GM18502 (cell line): ENCODE measurements around the gene PDIK1L.

ENCODE experiments used
- ATAC-seq: cut with Tn5 transposase; IDR thresholded peaks from one replicate; pipeline ENCODE4 v1.9.1; 2021; ENCODE audit warnings: mild to moderate bottlenecking; ENCODE audit not compliant: unreplicated experiment, poor library complexity

The PDIK1L gene

GRCh38 chr1:26145960-26146294 is 34.3 kb downstream of the PDIK1L start:
- no peak for ATAC-seq

- ATAC-seq: no peak
Measured at GRCh38 chr1:26148887-26149286, 37.3 kb downstream of the PDIK1L start.

- ATAC-seq: no peak
Measured at GRCh38 chr1:26153966-26154532, 42.4 kb downstream of the PDIK1L start.

GRCh38 chr1:26154750-26155149 is 43.1 kb downstream of the PDIK1L start:
- no peak for ATAC-seq

GRCh38 chr1:26155370-26156284 is 44.0 kb downstream of the PDIK1L start:
- no peak for ATAC-seq

GRCh38 chr1:26156285-26157038 is 44.8 kb downstream of the PDIK1L start:
- ATAC-seq: no peak

- ATAC-seq: no peak
Measured at GRCh38 chr1:26158271-26158907, 46.8 kb downstream of the PDIK1L start.

GRCh38 chr1:26158908-26159742 is 47.5 kb downstream of the PDIK1L start, which contains the start of gene FAM110D:
Gene FAM110D (plus strand): TSS chr1:26159079. CDS start chr1:26161292, 2,213 bp downstream.
- no peak for ATAC-seq

- no peak for ATAC-seq
Measured at GRCh38 chr1:26159743-26160039, 48.1 kb downstream of the PDIK1L start.

GRCh38 chr1:26160527-26161414 is 49.1 kb downstream of the PDIK1L start:
- no peak for ATAC-seq

- ATAC-seq: no peak
Measured at GRCh38 chr1:26161415-26162219, 50.0 kb downstream of the PDIK1L start.

GRCh38 chr1:26162220-26162709 is 50.6 kb downstream of the PDIK1L start:
- ATAC-seq: no peak

- no peak for ATAC-seq
Measured at GRCh38 chr1:26163684-26164035, 52.0 kb downstream of the PDIK1L start.

GRCh38 chr1:26164036-26164860 is 52.6 kb downstream of the PDIK1L start:
- no peak for ATAC-seq

GRCh38 chr1:26164861-26165842 is 53.5 kb downstream of the PDIK1L start:
- ATAC-seq: no peak

- no peak for ATAC-seq
Measured at GRCh38 chr1:26166719-26167281, 55.2 kb downstream of the PDIK1L start.
